DMS153 treated with DMSO at 0.1 percent for 48 hours (cell line): ENCODE measurements around the gene P4HB.
"Not testable (repeated sequence)": the region's sequence is repeated elsewhere in the genome, so short reads cannot be mapped to it uniquely, and the experiment has no call there.

Experiments used
- DNase-seq: peaks from one replicate; lab custom pipeline; 2025; ENCODE audit not compliant: unreplicated experiment; lab: John Stamatoyannopoulos, UW

The P4HB gene

GRCh38 chr17:81846743-81847689 lies 13.3 kb downstream of the P4HB start:
- DNase-seq: no peak

DNA sequence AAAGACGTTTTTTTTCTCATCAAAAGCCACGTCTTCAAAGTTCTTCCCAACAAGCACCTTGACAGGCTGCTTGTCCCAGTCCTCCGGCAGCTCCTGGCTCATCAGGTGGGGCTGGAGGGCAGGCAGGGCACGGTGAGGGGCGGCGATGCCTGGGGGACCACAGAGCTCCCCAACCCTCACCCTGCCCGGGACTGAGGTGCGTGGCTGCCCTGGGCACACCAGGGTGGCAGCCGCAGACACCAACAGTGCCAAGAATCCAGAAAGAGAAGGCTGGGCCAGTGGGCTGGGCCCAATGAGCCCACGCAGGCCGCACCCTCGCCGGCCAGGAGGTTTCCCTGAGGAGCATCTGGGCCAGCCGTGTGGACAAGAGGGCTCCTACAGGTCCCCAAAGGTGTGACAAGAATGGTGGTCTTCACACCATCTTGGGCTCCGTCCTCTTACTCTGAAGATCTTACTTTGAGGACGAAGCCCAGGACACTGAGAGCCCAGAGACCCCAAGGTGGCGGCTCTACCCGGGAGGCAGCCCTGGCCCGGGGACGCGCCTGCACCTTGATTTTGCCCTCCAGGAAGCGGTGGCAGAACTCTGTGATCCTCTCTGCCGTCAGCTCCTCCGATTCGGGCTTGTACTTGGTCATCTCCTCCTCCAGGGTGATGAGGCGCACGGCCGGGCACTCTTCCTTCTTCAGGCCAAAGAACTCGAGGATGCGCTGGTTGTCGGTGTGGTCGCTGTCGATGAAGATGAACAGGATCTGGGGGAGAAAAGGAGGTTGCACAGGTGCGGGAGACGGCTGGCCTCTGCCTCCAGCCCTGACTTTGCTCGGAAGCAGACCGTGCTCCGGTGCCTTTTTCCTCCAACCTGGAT lies 14.2 kb downstream of the P4HB start:
- no peak for DNase-seq

DNA sequence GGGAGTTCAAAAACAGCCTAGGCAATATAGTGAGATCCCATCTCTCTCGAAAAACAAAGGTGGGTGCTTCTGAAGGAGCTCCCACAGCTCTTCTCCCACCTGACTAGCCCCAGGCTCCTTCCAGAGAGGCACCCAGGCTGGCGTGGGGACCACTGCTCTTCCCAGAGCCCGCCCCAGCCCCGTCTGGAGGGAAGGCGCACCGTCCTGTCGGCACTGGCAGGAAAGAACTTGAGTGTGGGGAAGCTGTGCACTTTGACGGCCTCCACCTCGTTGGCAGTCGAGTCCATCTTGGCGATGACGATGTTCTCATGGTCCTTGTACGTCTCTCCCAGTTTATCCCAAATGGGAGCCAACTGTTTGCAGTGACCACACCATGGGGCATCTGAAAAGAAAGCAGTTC lies 15.0 kb downstream of the P4HB start:
- DNase-seq: no peak

GRCh38 chr17:81844887-81845286 lies 15.4 kb downstream of the P4HB start:
- no peak for DNase-seq

DNA sequence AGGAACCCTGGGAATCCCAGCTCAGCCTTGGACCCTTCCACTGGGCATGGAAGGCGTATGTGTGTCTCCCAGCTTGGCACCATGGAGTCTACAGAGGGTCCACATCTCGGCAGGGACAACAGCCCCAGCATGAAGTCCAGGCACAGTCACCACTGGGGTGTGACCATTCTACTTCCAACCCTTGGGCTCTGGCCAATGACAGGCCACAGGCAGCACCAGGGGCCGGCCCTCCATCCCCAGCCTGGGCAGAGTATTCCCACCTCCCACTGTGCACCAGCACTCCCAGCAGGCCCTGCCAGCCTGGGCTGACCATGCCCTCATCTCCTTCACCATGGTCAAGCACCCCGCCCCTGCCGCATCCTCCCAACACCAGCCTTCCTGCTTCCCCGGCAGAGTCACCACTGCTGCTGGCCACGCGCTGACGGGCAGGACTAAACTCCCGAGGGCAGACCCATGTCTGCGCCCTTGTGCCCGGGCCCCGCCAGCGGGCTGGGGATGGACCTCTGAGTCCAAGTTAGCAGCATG lies 15.9 kb downstream of the P4HB start:
- DNase-seq: no peak

- DNase-seq: no peak
Observed at GRCh38 chr17:81843713-81844326, 16.5 kb downstream of the P4HB start.

- no peak for DNase-seq
Observed at GRCh38 chr17:81842725-81843504, 17.4 kb downstream of the P4HB start.

DNA sequence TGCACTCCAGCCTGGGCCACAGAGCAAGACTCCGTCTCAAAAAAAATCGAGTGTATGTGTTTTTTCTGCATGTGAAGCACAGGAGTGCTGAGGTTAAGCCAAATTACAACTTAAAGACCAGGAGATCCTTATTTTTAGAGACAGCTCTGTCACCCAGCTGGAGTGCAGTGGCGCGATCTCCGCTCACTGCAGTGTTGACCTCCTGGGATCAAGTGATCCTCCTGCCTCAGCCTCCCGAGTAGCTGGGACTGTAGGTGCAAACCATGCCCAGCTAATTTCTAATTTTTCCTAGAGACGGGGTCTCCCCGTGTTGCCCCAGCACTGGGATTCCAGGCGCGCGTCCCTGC lies 18.0 kb downstream of the P4HB start:
- no peak for DNase-seq

GRCh38 chr17:81841866-81842265 lies 18.5 kb downstream of the P4HB start:
- no peak for DNase-seq

GRCh38 chr17:81840826-81841778 lies 19.2 kb downstream of the P4HB start:
- DNase-seq: no peak

DNA sequence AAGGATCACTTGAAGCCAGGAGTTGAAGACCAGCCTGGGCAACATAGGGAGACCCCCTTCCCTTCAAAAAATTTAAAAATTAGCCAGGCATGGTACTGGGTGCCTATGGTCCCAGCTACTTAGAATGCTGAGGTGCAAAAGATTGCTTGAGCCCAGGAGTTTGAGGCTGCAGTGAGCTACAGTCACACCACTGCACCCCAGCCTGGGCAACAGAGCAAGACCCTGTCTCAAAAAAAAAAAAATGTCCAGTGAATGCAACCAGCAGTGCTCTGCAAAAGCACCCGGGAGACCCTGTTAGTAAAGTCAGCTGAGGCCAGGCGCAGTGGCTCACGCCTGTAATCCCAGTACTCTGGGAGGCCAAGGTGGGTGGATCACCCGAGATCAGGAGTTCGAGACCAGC lies 20.3 kb downstream of the P4HB start:
- not testable (repeated sequence) for DNase-seq

GRCh38 chr17:81839301-81839700 lies 21.0 kb downstream of the P4HB start:
- DNase-seq: no peak

DNA sequence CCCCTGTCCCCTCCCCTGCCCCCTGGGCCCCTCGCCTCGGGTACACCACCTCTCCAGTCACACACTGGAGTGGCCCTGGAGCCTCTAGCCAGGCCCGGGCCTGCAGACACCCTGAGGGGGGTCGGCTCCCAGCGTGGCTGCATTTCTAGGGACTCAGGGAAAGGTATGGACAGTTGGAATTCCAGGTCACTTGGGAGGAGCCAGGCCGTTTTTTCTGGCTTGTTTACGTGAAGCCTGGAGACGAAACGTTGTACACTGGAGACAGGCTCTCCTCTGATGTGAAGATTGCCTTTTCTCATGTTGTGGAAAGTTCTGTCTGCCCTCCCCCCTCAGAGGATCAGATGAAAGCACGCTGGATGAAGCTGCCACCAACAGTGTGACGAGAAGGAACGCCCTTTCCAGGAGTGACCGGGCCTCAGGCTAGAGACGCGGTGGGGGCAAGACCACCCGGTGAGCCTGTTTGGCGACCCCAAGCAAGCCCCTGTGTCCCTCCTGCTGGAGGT lies 21.5 kb downstream of the P4HB start:
- no peak for DNase-seq

GRCh38 chr17:81837641-81838040 lies 22.7 kb downstream of the P4HB start:
- no peak for DNase-seq

GRCh38 chr17:81834831-81835267 lies 25.5 kb downstream of the P4HB start, which contains the start of gene PPP1R27:
TSS of gene PPP1R27 (minus strand) at chr17:81835050. CDS start at chr17:81834953, 97 bp downstream.
- no peak for DNase-seq

DNA sequence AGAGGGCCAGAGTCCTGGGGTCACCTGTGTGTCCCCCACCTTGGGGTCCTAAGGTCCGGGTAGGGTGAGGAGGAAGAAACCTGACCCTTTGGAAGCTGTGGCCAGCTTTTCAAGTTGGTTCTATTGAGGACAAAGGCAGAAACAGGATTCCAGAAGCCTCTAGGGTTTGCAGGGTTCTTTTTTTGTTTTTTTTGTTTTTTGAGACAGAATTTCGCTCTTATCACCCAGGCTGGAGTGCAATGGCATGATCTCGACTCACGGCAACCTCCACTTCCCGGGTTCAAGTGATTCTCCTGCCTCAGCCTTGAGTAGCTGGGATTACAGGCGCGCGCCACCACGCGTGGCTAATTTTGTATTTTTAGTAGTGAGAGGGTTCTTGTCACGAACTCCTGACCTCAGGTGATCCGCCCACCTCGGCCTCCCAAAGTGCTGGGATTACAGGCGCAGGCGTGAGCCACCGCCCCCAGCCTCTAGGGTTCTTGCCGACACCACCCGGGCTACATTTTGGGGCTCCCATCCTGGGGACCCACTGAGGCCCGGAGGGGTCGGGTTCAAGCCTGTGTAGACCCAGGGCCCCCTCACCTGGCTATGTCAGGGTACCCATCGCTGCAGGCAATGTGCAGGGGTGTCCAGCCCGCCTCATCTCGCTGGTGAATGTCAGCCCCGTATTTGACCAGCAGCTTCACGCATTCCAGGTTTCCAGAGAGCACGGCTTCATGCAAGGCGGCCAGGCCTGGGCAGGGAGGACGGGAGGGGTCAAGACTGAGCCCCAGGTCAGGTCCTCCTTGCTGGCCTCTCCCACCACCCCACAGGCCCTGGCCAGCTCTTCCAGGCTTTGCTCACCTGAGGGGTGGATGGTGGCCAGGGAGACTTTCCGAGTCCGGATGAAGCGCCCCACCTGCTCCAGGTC lies 26.2 kb downstream of the P4HB start:
- no peak for DNase-seq

GRCh38 chr17:81833160-81833920 lies 27.0 kb downstream of the P4HB start, which contains the start of gene MCRIP1:
TSS of gene MCRIP1 (minus strand) at chr17:81833291. CDS start at chr17:81824506, 8,785 bp downstream.
- DNase-seq: peak; percentile 80
